Measurements from ENCODE around the gene RNF144B.

The RNF144B gene

GRCh38 chr6:18491308-18492045 is 104.3 kb downstream of the RNF144B start:
- no peak for DNase-seq

GRCh38 chr6:18492972-18493371 is 105.8 kb downstream of the RNF144B start:
- DNase-seq: no peak

GRCh38 chr6:18493382-18493891 is 106.3 kb downstream of the RNF144B start:
- no peak for DNase-seq

- no peak for DNase-seq
These were observed 106.8 kb downstream of the RNF144B start for GRCh38 chr6:18493925-18494324.

- no peak for DNase-seq
These were observed 108.1 kb downstream of the RNF144B start for GRCh38 chr6:18495236-18495635.

GRCh38 chr6:18496462-18496861 is 109.3 kb downstream of the RNF144B start:
- no peak for DNase-seq

GRCh38 chr6:18497006-18497405 is 109.9 kb downstream of the RNF144B start:
- no peak for DNase-seq

- DNase-seq: no peak
These were observed 111.3 kb downstream of the RNF144B start for GRCh38 chr6:18498408-18498807.

- DNase-seq: no peak
These were observed 113.9 kb downstream of the RNF144B start for GRCh38 chr6:18500921-18501662.

- no peak for DNase-seq
These were observed 114.5 kb downstream of the RNF144B start for GRCh38 chr6:18501663-18502013.

- no peak for DNase-seq
These were observed 116.0 kb downstream of the RNF144B start for GRCh38 chr6:18503206-18503592.

- no peak for DNase-seq
These were observed 116.6 kb downstream of the RNF144B start for GRCh38 chr6:18503593-18504231.

GRCh38 chr6:18504232-18504596 is 117.1 kb downstream of the RNF144B start:
- no peak for DNase-seq

- no peak for DNase-seq
These were observed 119.3 kb downstream of the RNF144B start for GRCh38 chr6:18506382-18507017.

- no peak for DNase-seq
These were observed 119.9 kb downstream of the RNF144B start for GRCh38 chr6:18507018-18507415.

- DNase-seq: no peak
These were observed 120.4 kb downstream of the RNF144B start for GRCh38 chr6:18507561-18507960.

GRCh38 chr6:18509871-18510643 is 122.9 kb downstream of the RNF144B start:
- peak; percentile 60 to 63 for DNase-seq

- no peak for DNase-seq
These were observed 123.5 kb downstream of the RNF144B start for GRCh38 chr6:18510644-18511033.

- DNase-seq: no peak
These were observed 124.1 kb downstream of the RNF144B start for GRCh38 chr6:18511211-18511610.

GRCh38 chr6:18513253-18513798 is 126.2 kb downstream of the RNF144B start:
- DNase-seq: no peak

GRCh38 chr6:18514180-18514579 is 127.0 kb downstream of the RNF144B start:
- DNase-seq: no peak

- no peak for DNase-seq
These were observed 128.6 kb downstream of the RNF144B start for GRCh38 chr6:18515767-18516166.
